Measurements from ENCODE around the gene SLC1A7. TPM values are rescaled to one million over a fixed set of nuclear protein-coding genes. Genes with fewer than 3 reads are reported as not detected.
A peak's percentile ranks its signal among the peaks of the same experiment; 100 is the strongest.

SLC1A7 gene
- total RNA-seq, 2 experiments from 2014 or later = not detected

- Mint-ChIP-seq H3K4me3 (no peak overlapping the region), H3K27ac (no peak overlapping the region), H3K4me1 (no peaks in the 10 kb centered on the region), H3K27me3 (peaks cover 14% of the 10 kb centered on the region), H3K9me3 (ENCODE audit: low read depth) (no peaks in the 10 kb centered on the region), H3K36me3 (ENCODE audit: low read depth) (no peaks in the 10 kb centered on the region)
- ChIA-PET POLR2A (interaction anchor here (0.6 kb wide), 1 partner anchor 294 kb away, joined by 6 read pairs; no protein-coding TSS in a partner anchor), CTCF (interaction anchor here (0.5 to 1.3 kb wide), 6 partner anchors 10 to 295 kb away, joined by 3 to 4 read pairs (median 3); no protein-coding TSS in a partner anchor)
- intact Hi-C loops (cut with DNase I, micrococcal nuclease) = loop anchor here in 1 of 2 experiments (10.0 kb wide), 1 partner anchor 116 kb away; no protein-coding TSS in a partner anchor
- no peak for ATAC-seq
- DNase-seq = no peak
Measured at GRCh38 chr1:53068314-53069099, 73.9 kb downstream of the SLC1A7 start.

GRCh38 chr1:53067886-53068285 lies 74.6 kb downstream of the SLC1A7 start:
- ATAC-seq (no peak), DNase-seq (no peak)
- H3K36me3 Mint-ChIP-seq (ENCODE audit: low read depth) = no peaks in the 10 kb centered on the region
- no peak overlapping the region for H3K27ac Mint-ChIP-seq
- ChIA-PET POLR2A (interaction anchor here (0.6 kb wide), 1 partner anchor 293 kb away, joined by 6 read pairs; no protein-coding TSS in a partner anchor), CTCF (interaction anchor here (0.6 to 1.3 kb wide), 4 partner anchors 11 to 191 kb away, joined by 3 read pairs; no protein-coding TSS in a partner anchor)
- H3K4me1 Mint-ChIP-seq = peaks cover 4% of the 10 kb centered on the region
- intact Hi-C loops (cut with DNase I, micrococcal nuclease) = loop anchor here in 1 of 2 experiments (10.0 kb wide), 1 partner anchor 117 kb away; no protein-coding TSS in a partner anchor
- no peaks in the 10 kb centered on the region for H3K9me3 Mint-ChIP-seq (ENCODE audit: low read depth)
- H3K27me3 Mint-ChIP-seq = peaks cover 21% of the 10 kb centered on the region
- no peak overlapping the region for H3K4me3 Mint-ChIP-seq

DNA sequence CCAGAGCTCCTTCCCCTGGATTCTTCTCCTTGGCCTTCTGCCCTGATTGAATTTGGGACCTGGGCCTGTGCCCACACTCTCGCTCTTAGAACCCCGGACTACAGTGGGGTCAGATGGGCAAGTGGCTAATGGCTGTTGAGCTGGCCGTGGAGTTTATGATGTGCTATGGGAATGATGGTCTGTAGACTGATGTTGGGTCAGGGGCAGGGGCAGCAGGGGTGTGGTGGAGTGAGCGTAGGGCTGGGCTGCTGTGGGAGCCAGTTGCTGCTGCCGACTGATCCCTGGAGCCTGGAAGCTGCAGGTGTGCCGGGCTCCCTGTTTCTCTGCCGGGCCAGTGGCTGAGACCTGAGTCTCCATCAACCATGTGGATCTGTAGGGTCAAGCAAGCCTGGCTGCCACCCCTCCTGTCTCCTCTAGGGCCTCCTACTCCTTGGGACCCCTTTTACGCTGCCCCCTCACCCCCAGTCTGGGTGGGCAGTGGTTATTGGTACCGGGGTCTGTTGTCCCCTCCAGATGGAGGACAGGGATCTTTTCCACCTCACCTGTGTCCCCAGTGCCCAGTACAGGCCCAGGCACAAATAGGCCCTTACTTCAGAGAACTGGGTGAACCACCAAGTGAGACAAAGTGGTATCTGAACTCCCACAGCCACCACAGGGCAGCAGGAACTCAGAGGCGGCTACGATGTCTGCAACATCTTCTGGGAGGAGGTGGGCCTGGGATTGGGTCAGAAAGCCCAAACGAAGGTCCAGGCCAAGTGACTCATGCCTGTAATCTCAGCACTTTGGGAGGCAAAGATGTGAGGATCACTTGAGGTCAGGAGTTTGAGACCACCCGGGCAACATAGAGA lies 75.3 kb downstream of the SLC1A7 start:
- Mint-ChIP-seq H3K4me1 (peaks cover 4% of the 10 kb centered on the region), H3K27ac (no peak overlapping the region), H3K4me3 (no peak overlapping the region), H3K36me3 (ENCODE audit: low read depth) (no peaks in the 10 kb centered on the region), H3K27me3 (peaks cover 21% of the 10 kb centered on the region), H3K9me3 (ENCODE audit: low read depth) (no peaks in the 10 kb centered on the region)
- POLR2A ChIA-PET = no interaction called here
- intact Hi-C loops (cut with DNase I, micrococcal nuclease) = loop anchor here in 1 of 2 experiments (10.0 kb wide), 1 partner anchor 118 kb away; no protein-coding TSS in a partner anchor
- CTCF ChIA-PET = interaction anchor here (0.6 to 1.0 kb wide), 3 partner anchors 9 to 14 kb away, joined by 3 read pairs; no protein-coding TSS in a partner anchor
- ATAC-seq (no peak), DNase-seq (no peak)

GRCh38 chr1:53066488-53066887 lies 76.0 kb downstream of the SLC1A7 start:
- peaks cover 23% of the 10 kb centered on the region for H3K27me3 Mint-ChIP-seq
- H3K9me3 Mint-ChIP-seq (ENCODE audit: low read depth) = no peaks in the 10 kb centered on the region
- POLR2A ChIA-PET = no interaction called here

GRCh38 chr1:53065391-53065790 lies 77.0 kb downstream of the SLC1A7 start:
- CTCF ChIA-PET = no interaction called here
- no peak for ATAC-seq
- POLR2A ChIA-PET = no interaction called here
- Mint-ChIP-seq H3K27ac (no peak overlapping the region), H3K36me3 (ENCODE audit: low read depth) (no peaks in the 10 kb centered on the region), H3K4me1 (peaks cover 4% of the 10 kb centered on the region), H3K9me3 (ENCODE audit: low read depth) (no peaks in the 10 kb centered on the region), H3K4me3 (no peak overlapping the region), H3K27me3 (peaks cover 33% of the 10 kb centered on the region)
- intact Hi-C loops (cut with DNase I, micrococcal nuclease) = loop anchor here in 1 of 2 experiments (10.0 kb wide), 1 partner anchor 119 kb away; no protein-coding TSS in a partner anchor
- DNase-seq = no peak

More at GRCh38 chr1:53066488-53066887, 76.0 kb downstream of the SLC1A7 start:
- H3K27ac Mint-ChIP-seq = no peak overlapping the region
- H3K4me1 Mint-ChIP-seq = peaks cover 4% of the 10 kb centered on the region
- CTCF ChIA-PET = interaction anchor here (0.6 to 1.0 kb wide), 2 partner anchors 10 to 14 kb away, joined by 3 read pairs; no protein-coding TSS in a partner anchor
- intact Hi-C loops (cut with DNase I, micrococcal nuclease) = loop anchor here in 1 of 2 experiments (10.0 kb wide), 1 partner anchor 118 kb away; no protein-coding TSS in a partner anchor
- no peak overlapping the region for H3K4me3 Mint-ChIP-seq
- ATAC-seq (no peak), DNase-seq (no peak)
- no peaks in the 10 kb centered on the region for H3K36me3 Mint-ChIP-seq (ENCODE audit: low read depth)

DNA sequence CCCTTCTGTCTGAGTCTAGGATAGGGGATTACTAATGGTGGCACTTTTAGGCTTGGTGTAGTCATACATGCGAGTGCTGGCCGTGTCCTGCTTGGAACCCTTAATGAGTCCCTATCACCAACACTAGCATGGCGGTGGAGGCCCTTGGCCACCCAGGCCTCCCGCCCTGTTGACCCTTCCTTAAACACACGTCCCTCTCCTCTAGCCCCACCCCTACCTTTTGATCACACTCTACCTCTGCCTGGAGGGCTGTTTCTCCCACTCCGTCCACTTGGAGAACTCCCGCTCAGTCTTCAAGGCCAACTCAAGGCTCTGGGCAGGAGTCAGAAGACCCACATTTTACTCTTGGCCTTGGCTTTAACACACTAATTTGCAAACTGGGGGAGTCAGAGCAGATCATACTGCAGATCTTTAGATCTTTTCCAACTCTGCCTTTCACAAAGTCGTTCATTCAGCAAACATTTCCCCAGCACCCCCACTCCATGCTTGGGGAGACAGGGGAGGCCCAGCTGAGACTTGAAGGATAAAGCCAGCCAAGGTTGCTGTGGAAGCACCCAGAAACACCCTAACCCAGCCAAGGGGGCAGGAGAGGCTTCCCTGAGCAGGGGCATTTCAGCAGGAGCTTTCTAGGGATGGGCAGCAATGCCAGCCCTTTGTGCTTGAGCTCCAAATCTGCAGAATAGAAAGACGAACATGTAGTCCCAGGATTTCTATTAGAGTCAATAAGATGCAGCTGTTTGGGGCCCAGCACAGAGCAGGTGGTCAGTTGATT lies 78.5 kb downstream of the SLC1A7 start:
- peaks cover 4% of the 10 kb centered on the region for H3K4me1 Mint-ChIP-seq
- POLR2A ChIA-PET = no interaction called here
- DNase-seq = no peak
- H3K9me3 Mint-ChIP-seq (ENCODE audit: low read depth) = no peaks in the 10 kb centered on the region
- ATAC-seq = no peak
- H3K27me3 Mint-ChIP-seq = peaks cover 37% of the 10 kb centered on the region
- H3K27ac Mint-ChIP-seq = no peak overlapping the region
- CTCF ChIA-PET = interaction anchor here (0.7 kb wide), 1 partner anchor 21 kb away, joined by 3 read pairs; no protein-coding TSS in a partner anchor
- intact Hi-C loops (cut with DNase I, micrococcal nuclease) = loop anchor here in 1 of 2 experiments (10.0 kb wide), 1 partner anchor 121 kb away; no protein-coding TSS in a partner anchor
- no peak overlapping the region for H3K4me3 Mint-ChIP-seq
- H3K36me3 Mint-ChIP-seq (ENCODE audit: low read depth) = no peaks in the 10 kb centered on the region

DNA sequence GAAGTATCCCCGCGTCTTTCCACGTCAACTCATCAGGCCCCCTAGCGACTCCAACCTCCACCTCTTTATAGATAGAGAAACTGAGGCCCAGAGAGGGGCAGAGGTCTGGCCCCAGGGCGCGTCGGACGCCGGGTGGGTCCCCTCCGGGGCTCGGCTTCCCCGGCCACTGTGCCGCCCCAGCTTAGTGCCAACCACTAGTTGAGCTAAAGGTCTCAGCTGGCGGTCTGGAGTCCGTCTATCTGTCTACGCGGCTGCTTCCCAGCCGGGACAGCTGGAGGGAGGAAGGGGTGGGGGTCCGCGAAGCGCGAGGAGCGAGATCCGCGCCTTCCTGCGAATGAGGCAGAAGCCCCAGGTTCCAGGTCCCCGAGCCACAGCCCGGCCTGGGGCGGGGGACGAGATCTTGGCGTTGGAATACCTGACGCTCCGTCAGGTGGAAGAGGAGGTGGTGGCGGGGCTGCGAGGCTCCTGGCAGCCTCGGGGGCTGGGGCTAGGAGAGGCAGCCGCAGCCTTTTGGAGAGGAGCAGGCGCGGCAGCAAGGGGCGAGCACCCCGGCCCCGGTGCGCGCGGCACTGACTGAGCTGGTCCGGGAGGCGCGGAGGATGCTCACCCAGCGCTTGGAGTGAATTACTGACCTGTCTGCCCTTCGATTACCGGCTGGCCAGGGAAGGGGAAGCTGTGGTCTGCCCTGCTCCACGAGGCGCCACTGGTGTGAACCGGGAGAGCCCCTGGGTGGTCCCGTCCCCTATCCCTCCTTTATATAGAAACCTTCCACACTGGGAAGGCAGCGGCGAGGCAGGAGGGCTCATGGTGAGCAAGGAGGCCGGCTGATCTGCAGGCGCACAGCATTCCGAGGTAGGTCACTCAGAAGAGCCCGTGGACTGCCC lies 79.5 kb downstream of the SLC1A7 start:
- POLR2A ChIA-PET = no interaction called here
- Mint-ChIP-seq H3K4me1 (peaks cover 4% of the 10 kb centered on the region), H3K27ac (no peak overlapping the region), H3K27me3 (peaks cover 37% of the 10 kb centered on the region), H3K36me3 (ENCODE audit: low read depth) (no peaks in the 10 kb centered on the region), H3K9me3 (ENCODE audit: low read depth) (no peaks in the 10 kb centered on the region), H3K4me3 (peak overlapping the region; percentile 40)
- no peak for DNase-seq
- ATAC-seq = no peak
- intact Hi-C loops (cut with DNase I, micrococcal nuclease) = loop anchor here in 1 of 2 experiments (10.0 kb wide), 1 partner anchor 122 kb away; no protein-coding TSS in a partner anchor
- CTCF ChIA-PET = interaction anchor here (1.1 kb wide), 1 partner anchor 119 kb away, joined by 3 read pairs; no protein-coding TSS in a partner anchor

DNA sequence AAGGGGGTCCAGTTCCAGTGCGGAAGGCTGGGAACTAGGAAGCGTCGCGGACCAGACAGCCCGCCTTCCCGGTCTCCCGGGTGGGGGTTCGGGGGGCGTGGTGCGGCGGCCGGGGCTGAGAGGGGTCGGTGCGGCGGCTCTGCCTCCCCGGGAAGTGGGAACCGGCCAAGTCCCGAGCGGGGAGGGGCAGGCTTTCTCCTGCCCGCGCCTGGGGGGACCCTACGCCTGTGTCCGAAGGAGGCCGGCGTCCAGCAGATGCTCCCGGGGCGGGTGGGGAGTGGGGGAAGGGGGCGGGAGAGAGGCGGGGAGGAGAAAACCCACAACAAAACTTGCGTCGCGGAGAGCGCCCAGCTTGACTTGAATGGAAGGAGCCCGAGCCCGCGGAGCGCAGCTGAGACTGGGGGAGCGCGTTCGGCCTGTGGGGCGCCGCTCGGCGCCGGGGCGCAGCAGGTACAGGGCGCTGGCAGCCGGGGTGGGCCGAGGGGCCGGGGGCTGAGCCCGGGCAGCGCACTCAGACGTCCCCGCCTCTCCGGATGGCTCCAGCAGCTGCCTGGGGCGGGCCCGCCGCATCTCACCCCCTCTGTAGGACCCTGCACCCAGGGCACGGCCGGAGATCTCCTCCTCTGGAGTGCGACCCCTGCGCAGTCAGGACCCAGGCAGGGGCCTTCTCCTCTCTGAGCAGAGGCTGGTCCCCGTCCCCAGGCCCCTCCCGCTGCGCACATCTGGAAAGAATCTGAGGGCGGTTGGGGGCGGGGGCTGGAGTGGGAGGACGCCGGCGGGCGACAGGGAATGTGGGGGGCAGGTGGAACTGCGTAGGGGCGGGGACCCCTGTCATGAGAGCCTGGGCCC lies 80.4 kb downstream of the SLC1A7 start, which contains the start of gene PODN:
TSS of gene PODN (plus strand) at position 355 of the 849 bp plus-strand sequence. CDS start 7,643 bp downstream, outside the sequence.
- POLR2A ChIA-PET = no interaction called here
- Mint-ChIP-seq H3K36me3 (ENCODE audit: low read depth) (no peaks in the 10 kb centered on the region), H3K27me3 (peaks cover 37% of the 10 kb centered on the region), H3K27ac (no peak within 1 kb of the TSS), H3K9me3 (ENCODE audit: low read depth) (no peaks in the 10 kb centered on the region), H3K4me3 (peak within 1 kb of the TSS; percentile 40), H3K4me1 (peaks cover 4% of the 10 kb centered on the region)
- CTCF ChIA-PET = interaction anchor here (1.1 kb wide), 1 partner anchor 120 kb away, joined by 3 read pairs; no protein-coding TSS in a partner anchor
- ATAC-seq (peak; percentile 47), DNase-seq (peak; percentile 34)
- intact Hi-C loops (cut with DNase I, micrococcal nuclease) = loop anchor here in 1 of 2 experiments (10.0 kb wide), 1 partner anchor 123 kb away; no protein-coding TSS in a partner anchor

DNA sequence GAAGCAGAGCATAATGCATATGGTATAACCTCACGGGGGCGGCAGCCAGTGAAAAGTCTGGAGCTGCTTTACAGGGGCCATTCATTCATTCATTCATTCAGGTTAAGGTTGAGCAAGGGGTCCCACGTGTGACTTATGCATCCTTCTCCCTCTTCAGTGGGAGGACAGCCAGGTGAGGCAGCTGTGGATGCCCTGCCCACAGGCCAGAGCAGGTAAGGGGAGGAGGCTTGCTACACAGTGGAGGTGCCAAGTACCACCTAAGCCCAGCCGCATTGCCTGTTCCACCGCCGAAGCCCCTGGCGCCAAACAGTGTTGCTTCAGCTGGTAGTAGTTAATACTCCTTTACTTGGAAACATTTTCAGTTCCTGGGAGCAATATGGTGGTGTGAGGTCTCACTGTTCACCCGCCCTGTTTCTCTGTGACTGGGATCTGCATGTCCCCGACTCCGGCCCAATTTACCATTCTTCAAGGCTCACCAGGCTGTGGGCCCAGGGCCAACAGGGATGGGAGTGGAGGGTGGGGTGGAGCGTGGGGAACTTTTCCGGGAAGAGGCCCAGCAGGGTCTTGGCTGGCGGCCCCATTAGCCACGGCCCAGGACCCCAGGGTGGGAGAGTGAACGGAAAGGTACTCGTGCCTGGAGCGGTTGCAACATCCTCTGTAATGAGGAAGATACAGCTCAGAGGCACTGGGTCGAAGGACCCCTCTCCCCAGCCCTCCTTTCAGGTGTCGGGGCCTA lies 81.1 kb downstream of the SLC1A7 start:
- H3K27me3 Mint-ChIP-seq = peaks cover 35% of the 10 kb centered on the region
- ATAC-seq (no peak), DNase-seq (no peak)
- no peak overlapping the region for H3K27ac Mint-ChIP-seq
- H3K36me3 Mint-ChIP-seq (ENCODE audit: low read depth) = no peaks in the 10 kb centered on the region
- peaks cover 4% of the 10 kb centered on the region for H3K4me1 Mint-ChIP-seq
- intact Hi-C loops (cut with DNase I, micrococcal nuclease) = loop anchor here in 1 of 2 experiments (10.0 kb wide), 1 partner anchor 124 kb away; no protein-coding TSS in a partner anchor
- H3K4me3 Mint-ChIP-seq = no peak overlapping the region
- POLR2A ChIA-PET = no interaction called here
- H3K9me3 Mint-ChIP-seq (ENCODE audit: low read depth) = no peaks in the 10 kb centered on the region
- CTCF ChIA-PET = no interaction called here
